Hepatocyte (in vitro differentiated cells): Measurements from ENCODE around the gene GSAP. TPM values are rescaled to one million over a fixed set of nuclear protein-coding genes. Genes with fewer than 3 reads are reported as not detected.

Experiments used
- DNase-seq: peaks from one replicate; pipeline ENCODE4 v3.0.0-alpha.2; 2016; ENCODE audit warnings: low spot score
- H2AFZ ChIP-seq: fragments of 200-600 bp; sonication (generic); 2 replicates; pipeline ENCODE4 v1.6.0; 2016; ENCODE audit warnings: antibody characterized with exemption, mild to moderate bottlenecking
- H3K27ac ChIP-seq: fragments of 200-600 bp; sonication (generic); 2 replicates; pipeline ENCODE4 v1.5.1; 2016; ENCODE audit warnings: mild to moderate bottlenecking
- H3K27me3 ChIP-seq: fragments of 200-600 bp; sonication (generic); 2 replicates; pipeline ENCODE4 v1.6.1; 2016
- H3K36me3 ChIP-seq: fragments of 200-600 bp; sonication (generic); replicated peaks from 2 replicates; pipeline ENCODE4 v1.5.1; 2016; ENCODE audit warnings: low read depth; ENCODE audit not compliant: insufficient read depth
- H3K4me1 ChIP-seq: fragments of 200-600 bp; sonication (generic); 2 replicates; pipeline ENCODE4 v1.5.1; 2016; ENCODE audit warnings: mild to moderate bottlenecking, moderate library complexity; ENCODE audit not compliant: insufficient read depth
- H3K4me2 ChIP-seq: fragments of 200-600 bp; sonication (generic); 2 replicates; pipeline ENCODE4 v1.6.0; 2016
- H3K4me3 ChIP-seq: fragments of 200-600 bp; sonication (generic); 2 replicates; pipeline ENCODE4 v1.5.1; 2016; ENCODE audit warnings: mild to moderate bottlenecking
- H3K79me2 ChIP-seq: fragments of 200-600 bp; sonication (generic); 2 replicates; pipeline ENCODE4 v1.6.0; 2017; ENCODE audit warnings: mild to moderate bottlenecking
- H3K9me2 ChIP-seq: fragments of 200-600 bp; sonication (generic); replicated peaks from 2 replicates; pipeline ENCODE4 v1.6.0; 2017; ENCODE audit warnings: mild to moderate bottlenecking; ENCODE audit not compliant: insufficient read depth
- H3K9me3 ChIP-seq: fragments of 200-600 bp; sonication (generic); 2 replicates; pipeline ENCODE4 v1.5.1; 2016; ENCODE audit warnings: low read depth, mild to moderate bottlenecking
- H4K20me1 ChIP-seq: fragments of 200-600 bp; sonication (generic); 2 replicates; pipeline ENCODE4 v1.6.0; 2016; ENCODE audit warnings: mild to moderate bottlenecking; ENCODE audit not compliant: insufficient read depth, poor library complexity, severe bottlenecking
- EZH2 ChIP-seq: fragments of 200-600 bp; sonication (generic); IDR thresholded peaks from 2 replicates; pipeline ENCODE4 v1.6.1; 2016; ENCODE audit warnings: antibody characterized with exemption, mild to moderate bottlenecking, borderline replicate concordance
- EZH2phosphoT487 ChIP-seq: fragments of 200-600 bp; sonication (generic); IDR thresholded peaks from one replicate; pipeline ENCODE4 v1.6.1; 2018; ENCODE audit warnings: antibody characterized with exemption, mild to moderate bottlenecking, low read depth, moderate library complexity; ENCODE audit not compliant: unreplicated experiment, severe bottlenecking
- WGBS: methylation state at CpG from one replicate; pipeline ENCODE4 v1.1.6; 2016; ENCODE audit warnings: low lambda C conversion rate; ENCODE audit errors: missing lambda C conversion rate; 5-methylcytosine and 5-hydroxymethylcytosine counted together
- polyA plus RNA-seq: library from polyadenylated mRNA; unstranded; fragments of >200 nt; fragmentation: Nextera tagmentation; extraction: Ambion mirVana; gene quantifications from 2 replicates; pipeline ENCODE4 v1.2.1, GENCODE V29; 2016
- total RNA-seq: library from RNA; depleted of rRNA; stranded (reverse); fragments of >200 nt; gene quantifications from 2 replicates; pipeline ENCODE4 v1.2.3, GENCODE V29; 2014
- TF ChIP-seq, protein P1 (sequence below): fragments of 200-600 bp; sonication (generic); IDR thresholded peaks from 2 replicates; pipeline ENCODE4 v1.5.1; 2016; ENCODE audit warnings: antibody characterized with exemption, mild to moderate bottlenecking; ENCODE audit not compliant: poor library complexity

Gene GSAP
- total and polyA plus RNA-seq, 2 experiments from 2014 or later, result 9.9 to 11.1 TPM

DNA sequence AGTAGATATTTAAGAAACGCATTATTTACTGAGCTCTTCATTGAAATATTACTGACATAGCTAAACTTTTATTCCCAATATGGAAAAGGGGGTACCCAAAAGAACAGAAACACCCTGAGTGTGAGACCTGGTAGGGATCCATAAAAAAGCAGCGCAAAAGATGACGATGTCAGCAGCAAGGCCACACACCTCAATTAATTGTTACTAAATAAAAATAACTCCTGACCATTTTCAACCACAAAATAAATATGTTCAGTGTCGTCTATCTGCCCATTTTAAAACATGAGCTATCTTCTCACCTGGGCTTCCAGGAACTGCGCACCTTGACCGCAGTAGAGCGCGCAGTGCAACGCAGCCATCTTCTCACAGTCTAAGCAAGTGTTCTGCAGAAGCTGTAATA is 61.2 kb downstream of the GSAP start:
- Histone ChIP-seq H3K79me2 (no peaks in the 10 kb centered on the region), H2AFZ (no peak overlapping the region), H3K4me1 (no peaks in the 10 kb centered on the region), H3K9me3 (no peaks in the 10 kb centered on the region), H3K27ac (no peak overlapping the region), H3K36me3 (no peaks in the 10 kb centered on the region), H3K4me2 (no peak overlapping the region), H3K9me2 (no peaks in the 10 kb centered on the region), H4K20me1 (no peaks in the 10 kb centered on the region), H3K4me3 (no peak overlapping the region), H3K27me3 (no peaks in the 10 kb centered on the region)
- no peak for DNase-seq
- TF ChIP-seq, protein P1, sequence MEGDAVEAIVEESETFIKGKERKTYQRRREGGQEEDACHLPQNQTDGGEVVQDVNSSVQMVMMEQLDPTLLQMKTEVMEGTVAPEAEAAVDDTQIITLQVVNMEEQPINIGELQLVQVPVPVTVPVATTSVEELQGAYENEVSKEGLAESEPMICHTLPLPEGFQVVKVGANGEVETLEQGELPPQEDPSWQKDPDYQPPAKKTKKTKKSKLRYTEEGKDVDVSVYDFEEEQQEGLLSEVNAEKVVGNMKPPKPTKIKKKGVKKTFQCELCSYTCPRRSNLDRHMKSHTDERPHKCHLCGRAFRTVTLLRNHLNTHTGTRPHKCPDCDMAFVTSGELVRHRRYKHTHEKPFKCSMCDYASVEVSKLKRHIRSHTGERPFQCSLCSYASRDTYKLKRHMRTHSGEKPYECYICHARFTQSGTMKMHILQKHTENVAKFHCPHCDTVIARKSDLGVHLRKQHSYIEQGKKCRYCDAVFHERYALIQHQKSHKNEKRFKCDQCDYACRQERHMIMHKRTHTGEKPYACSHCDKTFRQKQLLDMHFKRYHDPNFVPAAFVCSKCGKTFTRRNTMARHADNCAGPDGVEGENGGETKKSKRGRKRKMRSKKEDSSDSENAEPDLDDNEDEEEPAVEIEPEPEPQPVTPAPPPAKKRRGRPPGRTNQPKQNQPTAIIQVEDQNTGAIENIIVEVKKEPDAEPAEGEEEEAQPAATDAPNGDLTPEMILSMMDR, result no peak
- 90% methylated on average over 9 of the region's 9 CpGs for WGBS

DNA sequence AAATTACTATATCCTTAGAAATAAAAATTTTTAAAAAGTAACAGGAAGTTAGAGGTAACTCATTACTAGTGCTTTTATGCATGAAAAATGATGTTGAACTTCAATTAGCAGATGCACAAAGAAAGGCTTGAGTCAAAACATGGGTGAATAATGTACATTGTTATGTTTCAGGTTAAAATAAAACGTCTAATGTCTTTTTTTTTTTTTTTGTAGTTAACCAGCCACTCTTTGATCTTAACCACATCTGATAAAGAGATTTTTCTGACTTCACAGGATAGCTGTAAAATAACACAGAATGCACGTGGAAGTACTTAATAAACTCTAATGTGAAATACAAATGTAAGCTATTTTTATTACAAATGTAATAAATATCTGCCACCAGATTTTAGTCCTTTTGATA is 61.7 kb downstream of the GSAP start:
- H3K4me3 ChIP-seq, result no peak overlapping the region
- H3K9me2 ChIP-seq, result no peaks in the 10 kb centered on the region
- TF ChIP-seq, protein P1, result no peak
- no peak for TF ChIP-seq EZH2phosphoT487
- no peaks in the 10 kb centered on the region for H3K9me3 ChIP-seq
- DNase-seq, result no peak
- H3K27me3 ChIP-seq, result no peaks in the 10 kb centered on the region
- H3K36me3 ChIP-seq, result no peaks in the 10 kb centered on the region
- no peaks in the 10 kb centered on the region for H3K4me1 ChIP-seq
- no peak overlapping the region for H2AFZ ChIP-seq
- H3K79me2 ChIP-seq, result no peaks in the 10 kb centered on the region
- 36% methylated on average over 2 of the region's 2 CpGs for WGBS
- no peak overlapping the region for H3K27ac ChIP-seq
- H3K4me2 ChIP-seq, result no peak overlapping the region
- no peaks in the 10 kb centered on the region for H4K20me1 ChIP-seq

DNA sequence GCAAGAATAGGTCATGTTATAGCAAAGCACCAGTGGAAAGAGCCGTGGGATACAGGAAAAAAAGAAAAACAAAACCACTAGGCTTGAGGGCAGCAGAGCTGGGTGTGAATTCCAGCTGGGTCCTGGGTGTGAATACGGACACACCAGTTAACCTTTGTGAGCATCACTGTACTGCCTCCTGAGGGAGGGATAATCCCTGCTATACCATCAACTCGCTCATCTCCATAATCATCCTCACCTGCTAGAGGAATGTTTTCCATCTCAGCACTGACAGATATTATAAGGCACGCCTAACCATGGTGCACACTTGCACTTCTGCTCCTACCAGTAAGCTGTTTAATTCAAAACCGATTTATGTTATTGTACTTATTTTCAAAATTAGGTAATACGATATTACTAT is 62.2 kb downstream of the GSAP start:
- no peak overlapping the region for H3K4me2 ChIP-seq
- H3K9me2 ChIP-seq, result no peaks in the 10 kb centered on the region
- H4K20me1 ChIP-seq, result no peaks in the 10 kb centered on the region
- H3K9me3 ChIP-seq, result no peaks in the 10 kb centered on the region
- TF ChIP-seq EZH2, result no peak
- TF ChIP-seq EZH2phosphoT487, result no peak
- TF ChIP-seq, protein P1, result no peak
- no peaks in the 10 kb centered on the region for H3K36me3 ChIP-seq
- no peak overlapping the region for H2AFZ ChIP-seq
- H3K4me1 ChIP-seq, result no peaks in the 10 kb centered on the region
- H3K27me3 ChIP-seq, result no peaks in the 10 kb centered on the region
- H3K79me2 ChIP-seq, result no peaks in the 10 kb centered on the region
- DNase-seq, result no peak
- H3K27ac ChIP-seq, result no peak overlapping the region
- WGBS, result 64% methylated on average over 6 of the region's 6 CpGs
- H3K4me3 ChIP-seq, result no peak overlapping the region

- DNase-seq, result no peak
- Histone ChIP-seq H3K27me3 (no peaks in the 10 kb centered on the region), H3K9me3 (no peaks in the 10 kb centered on the region), H3K4me2 (no peak overlapping the region), H3K36me3 (no peaks in the 10 kb centered on the region), H3K4me3 (no peak overlapping the region), H4K20me1 (no peaks in the 10 kb centered on the region), H2AFZ (no peak overlapping the region), H3K79me2 (no peaks in the 10 kb centered on the region), H3K27ac (no peak overlapping the region), H3K4me1 (no peaks in the 10 kb centered on the region), H3K9me2 (no peaks in the 10 kb centered on the region)
- 76% methylated on average over 1 of the region's 1 CpG for WGBS
- TF ChIP-seq, protein P1, result no peak
- TF ChIP-seq EZH2 (no peak), EZH2phosphoT487 (no peak)
These were observed 62.8 kb downstream of the GSAP start for GRCh38 chr7:77353407-77353721.
